DOHH2 (cell line): ENCODE results near the gene INPP4B.

Source experiments
- EZH2phosphoT487 ChIP-seq: fragments of 200-600 bp; sonication (generic); IDR thresholded peaks from 2 replicates; pipeline ENCODE4 v1.6.1; 2017; ENCODE audit warnings: borderline replicate concordance, mild to moderate bottlenecking, antibody characterized with exemption, low read length, moderate library complexity, mixed read lengths
- TF ChIP-seq, protein P1 (sequence below): fragments of 200-600 bp; sonication (generic); IDR thresholded peaks from one replicate; pipeline ENCODE4 v1.5.1; 2014; ENCODE audit warnings: antibody characterized with exemption, mild to moderate bottlenecking, low read depth, low read length; ENCODE audit not compliant: poor library complexity, severe bottlenecking

DNA sequence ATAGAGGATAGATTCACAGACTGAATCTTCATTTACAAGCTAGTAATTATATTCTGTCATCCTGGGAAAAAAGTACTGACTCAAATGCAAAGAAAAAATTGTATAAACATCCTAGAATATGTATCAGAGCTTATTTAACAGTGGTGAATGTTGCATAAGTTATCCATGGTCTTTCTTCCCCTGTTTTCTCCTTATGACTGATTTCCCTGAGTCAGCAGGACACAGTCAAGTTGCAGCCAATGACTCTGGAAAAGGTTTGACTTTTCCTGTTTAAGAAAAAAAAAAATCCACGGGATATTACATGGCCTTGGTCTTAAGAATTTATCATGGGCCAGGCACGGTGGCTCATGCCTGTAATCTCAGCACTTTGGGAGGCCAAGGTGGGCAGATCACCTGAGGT lies 36.5 kb downstream of the INPP4B start:
- TF ChIP-seq, protein P1, sequence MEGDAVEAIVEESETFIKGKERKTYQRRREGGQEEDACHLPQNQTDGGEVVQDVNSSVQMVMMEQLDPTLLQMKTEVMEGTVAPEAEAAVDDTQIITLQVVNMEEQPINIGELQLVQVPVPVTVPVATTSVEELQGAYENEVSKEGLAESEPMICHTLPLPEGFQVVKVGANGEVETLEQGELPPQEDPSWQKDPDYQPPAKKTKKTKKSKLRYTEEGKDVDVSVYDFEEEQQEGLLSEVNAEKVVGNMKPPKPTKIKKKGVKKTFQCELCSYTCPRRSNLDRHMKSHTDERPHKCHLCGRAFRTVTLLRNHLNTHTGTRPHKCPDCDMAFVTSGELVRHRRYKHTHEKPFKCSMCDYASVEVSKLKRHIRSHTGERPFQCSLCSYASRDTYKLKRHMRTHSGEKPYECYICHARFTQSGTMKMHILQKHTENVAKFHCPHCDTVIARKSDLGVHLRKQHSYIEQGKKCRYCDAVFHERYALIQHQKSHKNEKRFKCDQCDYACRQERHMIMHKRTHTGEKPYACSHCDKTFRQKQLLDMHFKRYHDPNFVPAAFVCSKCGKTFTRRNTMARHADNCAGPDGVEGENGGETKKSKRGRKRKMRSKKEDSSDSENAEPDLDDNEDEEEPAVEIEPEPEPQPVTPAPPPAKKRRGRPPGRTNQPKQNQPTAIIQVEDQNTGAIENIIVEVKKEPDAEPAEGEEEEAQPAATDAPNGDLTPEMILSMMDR = no peak
- TF ChIP-seq EZH2phosphoT487 = no peak
